Measurements from ENCODE around the gene CDC45. TPM values are rescaled to one million over a fixed set of nuclear protein-coding genes. Genes with fewer than 3 reads are reported as not detected.

CDC45 gene
- total RNA-seq, 1 donor from 2014 or later: 2.2 TPM

DNA sequence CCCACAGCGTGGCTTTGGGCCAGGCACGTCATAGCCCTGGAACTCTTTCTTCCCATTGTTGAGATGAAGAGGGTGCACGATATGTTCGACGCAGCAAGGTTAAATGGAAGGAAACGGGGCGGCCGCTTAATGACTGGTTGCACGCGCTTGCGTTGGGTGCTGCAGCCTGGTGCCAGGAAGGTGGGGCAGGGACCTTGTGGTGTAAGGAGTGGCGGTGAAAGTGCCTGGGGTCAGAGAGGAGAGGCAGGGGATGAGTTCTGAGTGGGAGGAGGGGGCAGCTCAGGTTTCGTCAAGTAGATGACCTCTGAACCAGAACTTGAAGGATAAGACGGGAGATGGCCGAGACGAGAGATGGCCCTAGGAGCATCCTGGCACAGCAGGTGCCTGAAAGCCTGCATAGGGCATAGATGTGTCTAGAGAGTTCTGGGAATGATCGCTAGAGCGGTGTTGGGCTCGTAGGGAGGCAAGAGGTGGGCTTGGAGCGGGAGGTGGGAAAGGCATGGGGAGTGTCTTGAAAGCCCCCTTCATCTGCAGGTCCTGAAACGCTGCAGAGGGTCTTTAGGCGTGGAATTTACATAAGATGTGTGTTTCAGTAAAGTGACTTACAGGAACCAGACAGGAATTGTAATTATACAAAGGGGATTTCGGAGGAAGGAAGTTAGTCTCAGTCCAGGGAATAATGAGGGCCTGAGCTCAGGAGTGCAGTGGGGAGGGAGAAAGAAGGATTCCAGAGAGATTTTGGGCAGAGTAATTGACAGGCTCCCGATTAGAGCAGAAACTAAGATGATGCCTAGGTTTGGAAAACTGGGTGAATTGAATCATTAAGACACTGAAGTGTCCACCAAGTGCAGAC lies 87.7 kb downstream of the CDC45 start:
- Mint-ChIP-seq H3K27ac (ENCODE audit: unreplicated experiment) (no peak overlapping the region), H3K27me3 (ENCODE audit: low read depth) (peaks cover 9% of the 10 kb centered on the region), H3K4me3 (ENCODE audit: unreplicated experiment) (no peak overlapping the region), H3K4me1 (ENCODE audit: low read depth) (no peaks in the 10 kb centered on the region), H3K36me3 (ENCODE audit: low read depth) (peaks cover 8% of the 10 kb centered on the region), H3K9me3 (ENCODE audit: low read depth) (peaks cover 10% of the 10 kb centered on the region)
- TF ChIP-seq, protein P1, sequence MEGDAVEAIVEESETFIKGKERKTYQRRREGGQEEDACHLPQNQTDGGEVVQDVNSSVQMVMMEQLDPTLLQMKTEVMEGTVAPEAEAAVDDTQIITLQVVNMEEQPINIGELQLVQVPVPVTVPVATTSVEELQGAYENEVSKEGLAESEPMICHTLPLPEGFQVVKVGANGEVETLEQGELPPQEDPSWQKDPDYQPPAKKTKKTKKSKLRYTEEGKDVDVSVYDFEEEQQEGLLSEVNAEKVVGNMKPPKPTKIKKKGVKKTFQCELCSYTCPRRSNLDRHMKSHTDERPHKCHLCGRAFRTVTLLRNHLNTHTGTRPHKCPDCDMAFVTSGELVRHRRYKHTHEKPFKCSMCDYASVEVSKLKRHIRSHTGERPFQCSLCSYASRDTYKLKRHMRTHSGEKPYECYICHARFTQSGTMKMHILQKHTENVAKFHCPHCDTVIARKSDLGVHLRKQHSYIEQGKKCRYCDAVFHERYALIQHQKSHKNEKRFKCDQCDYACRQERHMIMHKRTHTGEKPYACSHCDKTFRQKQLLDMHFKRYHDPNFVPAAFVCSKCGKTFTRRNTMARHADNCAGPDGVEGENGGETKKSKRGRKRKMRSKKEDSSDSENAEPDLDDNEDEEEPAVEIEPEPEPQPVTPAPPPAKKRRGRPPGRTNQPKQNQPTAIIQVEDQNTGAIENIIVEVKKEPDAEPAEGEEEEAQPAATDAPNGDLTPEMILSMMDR (IDR thresholded peaks at IDR 0.05): no peak
- no peak for DNase-seq (ENCODE audit: low spot score)

DNA sequence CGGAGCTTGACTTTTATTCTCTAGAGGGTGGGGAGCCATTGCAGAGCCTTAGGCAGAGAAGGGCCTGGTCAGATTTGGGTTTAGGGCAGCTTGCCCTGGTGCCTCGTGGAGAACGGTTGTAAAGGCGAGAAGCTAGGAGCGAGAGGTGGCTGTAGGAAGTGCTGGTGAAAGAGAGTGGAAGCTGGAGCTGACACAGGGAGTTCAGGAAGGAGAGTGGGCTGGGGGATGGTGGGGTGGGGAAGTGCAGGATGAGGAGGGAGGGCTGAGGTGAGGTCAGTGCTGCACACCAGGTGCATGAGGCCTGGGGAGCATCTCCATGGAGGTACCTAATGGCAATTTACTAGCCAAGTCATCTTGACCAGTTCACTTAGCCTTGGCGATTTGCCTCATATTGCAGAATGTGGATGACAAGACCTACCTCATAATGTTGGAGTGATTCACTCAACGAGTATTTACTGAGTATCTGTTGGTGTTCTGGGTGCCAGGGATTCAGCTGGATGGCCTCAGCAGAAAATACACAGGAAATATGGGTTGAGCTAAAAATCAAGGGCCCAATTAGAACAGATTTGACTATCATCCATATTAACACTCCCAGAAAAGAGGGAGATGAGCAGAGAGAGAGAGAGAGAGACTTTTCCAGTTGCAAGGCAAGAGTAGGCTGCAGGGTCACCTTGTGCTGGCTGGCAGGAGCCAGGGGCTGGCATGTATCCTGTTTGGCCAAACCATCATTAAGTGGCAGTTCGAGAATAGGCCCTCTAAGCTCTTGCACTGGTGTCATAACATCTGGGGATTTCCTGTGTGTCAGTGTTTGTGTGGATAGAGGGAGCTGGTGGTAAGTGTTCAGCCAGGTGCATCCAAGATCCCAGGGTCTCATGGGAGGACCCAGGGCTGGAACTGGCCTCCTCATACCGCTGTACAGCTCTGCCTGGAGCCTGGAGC lies 88.9 kb downstream of the CDC45 start:
- TF ChIP-seq, protein P1 (IDR thresholded peaks at IDR 0.05): no peak
- no peaks in the 10 kb centered on the region for H3K4me1 Mint-ChIP-seq (ENCODE audit: low read depth)
- no peak overlapping the region for H3K4me3 Mint-ChIP-seq (ENCODE audit: unreplicated experiment)
- H3K27ac Mint-ChIP-seq (ENCODE audit: unreplicated experiment): peak overlapping the region; percentile 25
- H3K27me3 Mint-ChIP-seq (ENCODE audit: low read depth): peaks cover 9% of the 10 kb centered on the region
- H3K9me3 Mint-ChIP-seq (ENCODE audit: low read depth): peaks cover 10% of the 10 kb centered on the region
- DNase-seq (ENCODE audit: low spot score): no peak
- peaks cover 7% of the 10 kb centered on the region for H3K36me3 Mint-ChIP-seq (ENCODE audit: low read depth)

DNA sequence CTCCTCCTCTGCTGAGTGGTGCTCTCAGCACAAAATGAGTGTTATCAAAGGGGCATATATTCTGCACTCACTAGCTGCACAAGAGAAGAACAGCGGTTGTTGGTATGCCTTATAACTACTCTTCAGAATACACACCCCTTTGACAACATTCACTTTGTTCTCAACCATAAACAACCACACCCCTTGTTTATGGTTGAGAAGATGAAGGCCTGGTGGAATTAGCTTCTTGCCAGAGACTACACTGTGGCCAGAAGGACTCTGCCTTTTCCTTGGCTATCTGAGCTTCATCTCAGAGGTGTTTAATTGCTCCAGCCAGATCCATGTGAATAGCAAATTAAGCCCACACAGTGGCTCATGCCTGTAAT lies 89.5 kb downstream of the CDC45 start:
- H3K4me1 Mint-ChIP-seq (ENCODE audit: low read depth): no peaks in the 10 kb centered on the region

DNA sequence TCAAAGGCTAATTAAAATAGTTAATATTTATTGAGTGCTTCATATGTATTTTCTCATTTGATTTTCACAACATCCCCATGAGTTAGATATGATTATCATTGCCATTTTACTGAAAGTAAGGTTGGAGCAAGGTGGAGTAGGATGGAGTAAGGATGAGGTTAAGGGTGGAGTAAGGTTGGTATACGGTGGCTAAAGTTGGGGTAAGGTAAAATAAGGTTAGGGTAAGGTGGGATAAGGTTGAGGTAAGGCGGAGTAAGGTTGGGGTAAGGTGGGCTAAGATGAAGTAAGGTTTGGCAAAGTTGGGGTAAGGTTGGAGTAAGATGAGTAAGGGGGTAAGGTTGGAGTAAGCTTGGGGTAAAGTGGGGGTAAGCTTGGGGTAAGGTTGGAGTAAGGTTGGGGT lies 90.3 kb downstream of the CDC45 start:
- TF ChIP-seq, protein P1 (IDR thresholded peaks at IDR 0.05): no peak
- H3K9me3 Mint-ChIP-seq (ENCODE audit: low read depth): no peaks in the 10 kb centered on the region
- H3K27ac Mint-ChIP-seq (ENCODE audit: unreplicated experiment): no peak overlapping the region
- no peaks in the 10 kb centered on the region for H3K4me1 Mint-ChIP-seq (ENCODE audit: low read depth)
- H3K36me3 Mint-ChIP-seq (ENCODE audit: low read depth): no peaks in the 10 kb centered on the region
- peaks cover 5% of the 10 kb centered on the region for H3K27me3 Mint-ChIP-seq (ENCODE audit: low read depth)
- no peak overlapping the region for H3K4me3 Mint-ChIP-seq (ENCODE audit: unreplicated experiment)
- DNase-seq (ENCODE audit: low spot score): no peak

More for the DNA sequence above, 89.5 kb downstream of the CDC45 start:
- peaks cover 3% of the 10 kb centered on the region for H3K36me3 Mint-ChIP-seq (ENCODE audit: low read depth)
- peaks cover 9% of the 10 kb centered on the region for H3K27me3 Mint-ChIP-seq (ENCODE audit: low read depth)
- TF ChIP-seq, protein P1 (IDR thresholded peaks at IDR 0.05): no peak
- DNase-seq (ENCODE audit: low spot score): no peak
- H3K27ac Mint-ChIP-seq (ENCODE audit: unreplicated experiment): no peak overlapping the region
- no peak overlapping the region for H3K4me3 Mint-ChIP-seq (ENCODE audit: unreplicated experiment)
- H3K9me3 Mint-ChIP-seq (ENCODE audit: low read depth): peaks cover 5% of the 10 kb centered on the region

Other genes with a start within 250 kb of the CDC45 start
- 22.5 to 28.3 TPM (median 24.2 TPM) in 3 replicates for gene CLTCL1, start 188.2 kb upstream of the CDC45 start, total RNA-seq
- gene HIRA, start 48.2 kb upstream of the CDC45 start, total RNA-seq: 27.1 to 31.8 TPM (median 30.3 TPM) in 3 replicates
- 21.4 to 22.5 TPM (median 21.8 TPM) in 3 replicates for gene MRPL40, start 47.4 kb upstream of the CDC45 start, total RNA-seq
- gene C22orf39, start 32.2 kb upstream of the CDC45 start, total RNA-seq: 18.4 to 25.7 TPM (median 19.5 TPM) in 3 replicates
- 75.8 to 81.2 TPM (median 76.2 TPM) in 3 replicates for gene UFD1, start 727 bp upstream of the CDC45 start, total RNA-seq
- not detected in 3 replicates for gene CLDN5, start 44.5 kb downstream of the CDC45 start, total RNA-seq
- gene SEPTIN5, start 234.6 kb downstream of the CDC45 start, total RNA-seq: 113 to 214 TPM (median 197 TPM) in 3 replicates
- 36.4 to 63.4 TPM (median 56.0 TPM) in 3 replicates for gene GP1BB, start 243.6 kb downstream of the CDC45 start, total RNA-seq

Measured in chondrocyte (in vitro differentiated cells).